GM12892 (cell line): ENCODE measurements around the gene ERBB4.

Experiments used
- POLR2A ChIP-seq: IDR thresholded peaks from 2 replicates; pipeline ENCODE4 v1.6.1; 2011; ENCODE audit warnings: low read depth, low read length, control low read depth
- POLR2AphosphoS5 ChIP-seq: IDR thresholded peaks from 2 replicates; pipeline ENCODE4 v1.6.1; 2011; ENCODE audit warnings: low read depth, low read length, control low read depth

DNA sequence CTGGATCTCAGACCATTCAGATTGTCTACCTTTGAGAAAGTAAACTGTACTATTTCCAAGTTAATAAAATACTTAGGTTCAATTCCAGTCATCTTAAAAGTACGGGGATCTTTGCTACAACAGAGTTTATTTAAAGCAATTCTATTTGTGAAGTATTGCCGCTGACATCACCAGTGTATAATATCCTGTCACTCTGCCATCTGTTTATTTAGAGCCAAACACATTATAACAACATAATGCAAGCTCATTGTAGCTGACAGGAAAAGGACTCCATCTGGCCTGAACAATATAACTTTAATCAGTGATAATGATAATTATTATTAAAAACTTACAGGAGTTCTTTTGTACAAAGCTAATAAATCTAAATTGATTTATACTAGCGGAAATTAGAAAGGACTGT is 786.8 kb downstream of the ERBB4 start:
- no peak for TF ChIP-seq POLR2A
- no peak for TF ChIP-seq POLR2AphosphoS5
